ENCODE data around the gene TOB2.
A peak's percentile ranks its signal among the peaks of the same experiment; 100 is the strongest.

Gene TOB2

DNA sequence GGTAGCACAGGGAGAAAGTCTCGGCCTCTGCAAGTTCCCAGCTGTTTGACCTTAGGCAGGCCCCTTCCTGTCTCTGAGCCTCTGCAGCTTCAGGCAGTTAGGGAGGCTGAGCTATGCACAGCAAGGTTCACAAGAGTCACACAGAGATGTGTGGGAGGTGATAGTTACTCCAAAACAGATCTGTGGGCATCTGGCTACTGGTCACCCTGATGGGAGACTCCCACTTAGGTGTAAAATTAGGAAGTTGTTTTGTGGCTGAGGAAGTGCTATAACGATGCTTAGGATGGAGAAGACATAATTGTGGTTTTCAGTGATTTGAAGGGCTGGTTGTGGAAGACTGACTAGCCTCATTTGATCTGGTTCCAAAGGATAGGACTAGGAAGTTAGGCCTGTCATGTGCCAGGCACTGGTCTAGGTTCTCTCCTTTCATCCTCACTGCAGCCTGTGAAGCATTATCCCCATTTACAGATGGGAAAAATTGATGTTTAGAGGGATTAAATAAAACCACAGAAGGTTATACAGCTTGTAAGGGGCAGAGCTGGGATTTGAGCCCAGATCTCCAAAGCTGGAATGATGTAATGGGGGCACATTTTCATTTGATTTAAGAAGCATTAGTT is 35.8 kb upstream of the TOB2 start:
- TF ChIP-seq, protein P1, sequence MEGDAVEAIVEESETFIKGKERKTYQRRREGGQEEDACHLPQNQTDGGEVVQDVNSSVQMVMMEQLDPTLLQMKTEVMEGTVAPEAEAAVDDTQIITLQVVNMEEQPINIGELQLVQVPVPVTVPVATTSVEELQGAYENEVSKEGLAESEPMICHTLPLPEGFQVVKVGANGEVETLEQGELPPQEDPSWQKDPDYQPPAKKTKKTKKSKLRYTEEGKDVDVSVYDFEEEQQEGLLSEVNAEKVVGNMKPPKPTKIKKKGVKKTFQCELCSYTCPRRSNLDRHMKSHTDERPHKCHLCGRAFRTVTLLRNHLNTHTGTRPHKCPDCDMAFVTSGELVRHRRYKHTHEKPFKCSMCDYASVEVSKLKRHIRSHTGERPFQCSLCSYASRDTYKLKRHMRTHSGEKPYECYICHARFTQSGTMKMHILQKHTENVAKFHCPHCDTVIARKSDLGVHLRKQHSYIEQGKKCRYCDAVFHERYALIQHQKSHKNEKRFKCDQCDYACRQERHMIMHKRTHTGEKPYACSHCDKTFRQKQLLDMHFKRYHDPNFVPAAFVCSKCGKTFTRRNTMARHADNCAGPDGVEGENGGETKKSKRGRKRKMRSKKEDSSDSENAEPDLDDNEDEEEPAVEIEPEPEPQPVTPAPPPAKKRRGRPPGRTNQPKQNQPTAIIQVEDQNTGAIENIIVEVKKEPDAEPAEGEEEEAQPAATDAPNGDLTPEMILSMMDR (IDR thresholded peaks at IDR 0.05; ENCODE audit: low read length, missing control alignments): no peak
- peak; percentile 13 for DNase-seq (ENCODE audit: low read depth)

DNA sequence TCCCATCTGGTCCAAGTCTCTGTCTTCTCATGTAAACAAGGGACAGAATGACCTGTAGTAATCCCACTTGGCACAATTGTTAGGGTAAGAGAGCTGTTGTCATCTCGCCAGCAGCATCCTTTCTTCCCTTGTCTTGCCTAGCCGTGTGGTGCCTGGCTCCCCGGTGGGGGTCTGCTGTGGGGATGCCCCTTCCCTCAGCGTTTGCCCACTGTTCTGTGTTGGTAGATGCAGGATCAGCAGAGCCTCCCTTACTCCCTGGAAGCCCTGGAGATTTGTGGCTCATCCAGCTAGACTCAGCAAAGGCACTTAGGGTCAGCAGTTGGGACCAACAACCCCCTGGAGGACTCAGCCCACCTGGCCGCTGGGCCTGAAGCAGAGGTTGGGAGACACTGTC is 35.3 kb upstream of the TOB2 start:
- DNase-seq (ENCODE audit: low read depth): no peak
- no peak overlapping the region for H3K4me3 ChIP-seq (replicated peaks; ENCODE audit: low read depth, low read length)
- TF ChIP-seq, protein P1 (IDR thresholded peaks at IDR 0.05; ENCODE audit: low read length, missing control alignments): no peak

More for the DNA sequence above, 35.8 kb upstream of the TOB2 start:
- H3K4me3 ChIP-seq (replicated peaks; ENCODE audit: low read depth, low read length): no peak overlapping the region

- TF ChIP-seq, protein P1 (IDR thresholded peaks at IDR 0.05; ENCODE audit: low read length, missing control alignments): no peak
- peak; percentile 9 for DNase-seq (ENCODE audit: low read depth)
- no peak overlapping the region for H3K4me3 ChIP-seq (replicated peaks; ENCODE audit: low read depth, low read length)
These were observed 34.7 kb upstream of the TOB2 start for GRCh38 chr22:41481131-41481830.

GRCh38 chr22:41480397-41480735 is 33.8 kb upstream of the TOB2 start:
- TF ChIP-seq, protein P1 (IDR thresholded peaks at IDR 0.05; ENCODE audit: low read length, missing control alignments): no peak
- DNase-seq (ENCODE audit: low read depth): peak; percentile 45
- H3K4me3 ChIP-seq (replicated peaks; ENCODE audit: low read depth, low read length): no peak overlapping the region

GRCh38 chr22:41479671-41480396 is 33.2 kb upstream of the TOB2 start:
- TF ChIP-seq, protein P1 (IDR thresholded peaks at IDR 0.05; ENCODE audit: low read length, missing control alignments): peak; percentile 0
- peak; percentile 56 for DNase-seq (ENCODE audit: low read depth)
- no peak overlapping the region for H3K4me3 ChIP-seq (replicated peaks; ENCODE audit: low read depth, low read length)

DNA sequence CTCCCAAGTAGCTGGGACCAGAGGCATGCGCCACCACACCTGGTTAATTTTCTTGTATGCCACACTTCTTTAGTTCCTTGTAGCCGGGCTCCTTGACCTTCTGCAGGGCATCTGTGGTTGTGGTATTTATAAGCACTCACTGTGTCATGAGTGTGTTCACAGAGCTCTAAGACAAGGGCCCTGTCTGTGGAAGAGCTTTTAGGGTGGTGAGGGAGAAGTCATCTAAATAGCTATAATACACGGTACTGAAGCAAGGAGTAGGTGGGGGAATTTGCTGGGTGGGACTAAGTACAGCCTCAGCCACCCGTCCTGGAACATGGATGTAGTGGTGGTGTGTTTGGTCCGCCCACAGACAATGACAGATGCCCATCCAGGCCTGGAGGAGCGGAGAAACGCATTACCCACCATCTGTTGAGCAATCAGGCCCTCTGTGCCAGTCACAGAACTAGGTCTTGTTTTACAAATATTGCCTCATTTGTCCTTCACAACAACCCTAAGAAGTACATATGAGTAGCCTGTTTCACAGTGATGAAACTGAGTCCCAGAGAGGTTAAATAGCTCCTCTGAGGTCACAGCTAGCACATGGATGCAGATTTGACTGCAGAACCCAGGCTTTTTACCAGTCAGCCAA is 32.4 kb upstream of the TOB2 start:
- no peak overlapping the region for H3K4me3 ChIP-seq (replicated peaks; ENCODE audit: low read depth, low read length)
- TF ChIP-seq, protein P1 (IDR thresholded peaks at IDR 0.05; ENCODE audit: low read length, missing control alignments): no peak
- DNase-seq (ENCODE audit: low read depth): peak; percentile 33

All from fibroblast of pulmonary artery (primary cell).